ENCODE data around the gene KAT6B.

GRCh38 chr10:74824900-74825370 lies 1.5 kb upstream of the KAT6B start:
- TF ChIP-seq POLR2A (IDR thresholded peaks at IDR 0.05) (no peak), CTCF (IDR thresholded peaks at IDR 0.05 in 4 of 5, conservative IDR thresholded peaks at IDR 0.05 in 1 of 5) (no peak)
